Measurements from ENCODE around the gene ARID1B. TPM values are rescaled to one million over a fixed set of nuclear protein-coding genes. Genes with fewer than 3 reads are reported as not detected.

Gene ARID1B
- total RNA-seq, 6 experiments from 2014 or later: 23.2 to 35.3 (median 30.7) TPM

DNA sequence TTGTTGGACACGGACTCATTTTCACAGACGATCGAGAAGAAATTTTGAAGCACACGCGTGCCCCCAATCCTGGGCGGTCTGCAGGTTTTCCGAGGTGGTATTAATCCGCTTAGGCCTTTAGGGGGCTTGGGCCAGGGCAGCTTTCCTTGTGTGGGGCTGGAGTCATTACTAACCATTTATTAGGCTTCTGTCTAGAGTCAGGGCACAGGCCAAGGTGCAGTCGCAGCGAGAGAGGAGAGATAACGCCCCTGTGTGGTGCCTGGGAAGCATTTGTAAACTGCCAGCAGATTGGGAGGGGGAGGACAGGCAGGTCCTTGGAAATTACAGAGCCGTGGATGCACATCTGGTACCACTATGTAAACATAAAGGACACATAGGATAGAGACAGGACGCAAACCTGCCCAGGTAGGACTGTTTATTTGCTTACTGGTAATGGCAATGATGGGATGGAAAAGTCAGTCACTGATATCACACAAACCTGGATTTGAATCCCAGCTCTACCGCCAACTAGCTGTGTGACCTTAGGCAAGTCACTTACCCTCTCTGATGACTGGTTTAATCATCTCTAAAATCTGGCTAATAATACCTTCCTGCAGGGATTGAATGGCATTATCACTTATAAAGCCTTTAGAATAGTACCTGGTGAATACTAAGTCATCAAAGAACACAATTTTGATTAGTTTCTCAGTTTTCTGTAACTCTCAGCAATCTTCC lies 469.8 kb downstream of the ARID1B start:
- Histone ChIP-seq H3K27ac (no peak overlapping the region), H3K4me3 (no peak overlapping the region), H3K27me3 (no peaks in the 10 kb centered on the region), H3K9me3 (no peaks in the 10 kb centered on the region), H3K36me3 (no peaks in the 10 kb centered on the region), H3K4me1 (no peaks in the 10 kb centered on the region)
- intact Hi-C loops (cut with DNase I): no loop called here
- TF ChIP-seq, protein P1, sequence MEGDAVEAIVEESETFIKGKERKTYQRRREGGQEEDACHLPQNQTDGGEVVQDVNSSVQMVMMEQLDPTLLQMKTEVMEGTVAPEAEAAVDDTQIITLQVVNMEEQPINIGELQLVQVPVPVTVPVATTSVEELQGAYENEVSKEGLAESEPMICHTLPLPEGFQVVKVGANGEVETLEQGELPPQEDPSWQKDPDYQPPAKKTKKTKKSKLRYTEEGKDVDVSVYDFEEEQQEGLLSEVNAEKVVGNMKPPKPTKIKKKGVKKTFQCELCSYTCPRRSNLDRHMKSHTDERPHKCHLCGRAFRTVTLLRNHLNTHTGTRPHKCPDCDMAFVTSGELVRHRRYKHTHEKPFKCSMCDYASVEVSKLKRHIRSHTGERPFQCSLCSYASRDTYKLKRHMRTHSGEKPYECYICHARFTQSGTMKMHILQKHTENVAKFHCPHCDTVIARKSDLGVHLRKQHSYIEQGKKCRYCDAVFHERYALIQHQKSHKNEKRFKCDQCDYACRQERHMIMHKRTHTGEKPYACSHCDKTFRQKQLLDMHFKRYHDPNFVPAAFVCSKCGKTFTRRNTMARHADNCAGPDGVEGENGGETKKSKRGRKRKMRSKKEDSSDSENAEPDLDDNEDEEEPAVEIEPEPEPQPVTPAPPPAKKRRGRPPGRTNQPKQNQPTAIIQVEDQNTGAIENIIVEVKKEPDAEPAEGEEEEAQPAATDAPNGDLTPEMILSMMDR (IDR thresholded peaks at IDR 0.05): no peak
- no peak for TF ChIP-seq POLR2A (IDR thresholded peaks at IDR 0.05)
- ATAC-seq (no peak), DNase-seq (no peak)
- WGBS (ENCODE audit: insufficient coverage, low coverage, low lambda C conversion rate, missing lambda C conversion rate): 77% methylated on average over 13 of the region's 14 CpGs

DNA sequence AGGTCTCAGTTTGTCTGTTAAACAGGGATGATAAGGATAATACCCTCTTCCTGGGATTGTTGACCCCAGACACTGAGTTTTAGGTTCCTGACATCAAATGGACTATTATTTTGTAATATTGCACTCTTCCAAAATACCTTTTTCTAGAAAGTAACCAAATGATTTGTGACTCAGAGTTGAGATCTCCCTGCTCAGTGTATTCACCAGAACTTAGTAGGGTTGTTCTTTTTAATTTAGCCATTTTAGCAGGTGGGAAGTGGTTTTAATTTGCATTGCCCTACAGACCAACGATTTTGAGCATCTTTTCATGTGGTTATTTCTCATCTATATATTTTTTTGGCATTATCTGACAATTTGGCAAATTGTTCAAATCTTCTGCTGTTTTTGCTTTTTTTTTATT lies 471.1 kb downstream of the ARID1B start:
- Histone ChIP-seq H3K36me3 (no peaks in the 10 kb centered on the region), H3K4me1 (no peaks in the 10 kb centered on the region), H3K4me3 (no peak overlapping the region), H3K27me3 (no peaks in the 10 kb centered on the region), H3K27ac (no peak overlapping the region), H3K9me3 (no peaks in the 10 kb centered on the region)
- DNase-seq (no peak), ATAC-seq (no peak)
- no peak for TF ChIP-seq POLR2A (IDR thresholded peaks at IDR 0.05)
- TF ChIP-seq, protein P1 (IDR thresholded peaks at IDR 0.05): no peak
- 14% methylated on average over 1 of the region's 1 CpG for WGBS (ENCODE audit: insufficient coverage, low coverage, low lambda C conversion rate, missing lambda C conversion rate)
- intact Hi-C loops (cut with DNase I): no loop called here

DNA sequence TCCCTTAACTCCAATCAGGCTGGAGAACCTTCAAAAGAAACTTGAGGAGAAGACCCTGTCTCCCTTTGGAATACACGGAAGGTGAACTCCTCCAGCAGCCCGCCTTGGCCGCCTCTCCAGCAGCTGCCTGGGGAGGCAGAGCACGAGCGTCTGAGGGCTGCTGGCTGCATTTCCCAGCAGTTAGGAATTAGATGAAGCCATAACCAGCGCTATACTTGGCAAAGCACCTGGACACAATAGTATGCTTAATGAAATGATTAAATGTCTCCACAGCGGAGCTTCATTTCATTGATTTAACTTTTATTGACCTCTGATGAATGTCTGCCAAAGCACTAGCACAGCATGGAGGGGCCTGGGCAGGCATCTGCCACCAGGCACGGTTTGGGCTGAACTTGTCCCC lies 472.6 kb downstream of the ARID1B start:
- no peaks in the 10 kb centered on the region for H3K9me3 ChIP-seq
- DNase-seq: no peak

DNA sequence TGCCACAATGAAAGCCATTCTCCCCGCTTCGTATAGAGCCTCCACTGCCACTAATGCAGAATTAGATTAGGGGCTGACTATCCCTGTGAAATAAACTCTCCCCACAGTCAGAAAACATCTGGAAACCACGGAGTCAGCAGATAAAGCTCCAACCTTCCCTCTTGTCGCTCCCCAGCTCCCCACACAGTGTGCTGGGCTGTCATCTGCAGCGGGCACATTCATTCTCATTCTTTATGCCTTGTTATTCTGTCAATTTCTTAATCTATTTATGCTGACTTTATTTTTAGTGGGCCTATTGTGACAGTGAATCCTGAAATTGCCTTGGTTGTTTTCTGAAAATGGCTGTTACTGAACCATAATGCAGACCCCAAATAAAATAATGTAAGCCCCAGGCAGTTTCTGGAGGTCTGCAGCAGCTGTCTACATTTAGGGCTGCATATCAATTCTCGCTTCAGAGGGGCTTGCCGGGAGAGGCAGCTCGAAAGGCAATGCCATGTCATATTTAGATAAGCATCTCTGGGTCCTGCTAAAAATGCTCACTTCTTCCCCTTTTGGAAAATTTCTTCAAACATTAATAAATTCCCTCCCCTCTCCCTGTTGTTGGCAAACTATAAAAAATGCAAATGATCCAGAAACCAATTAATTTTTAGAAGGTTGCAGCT lies 474.5 kb downstream of the ARID1B start:
- no peak for TF ChIP-seq POLR2A (IDR thresholded peaks at IDR 0.05)
- TF ChIP-seq, protein P1 (IDR thresholded peaks at IDR 0.05): no peak
- intact Hi-C loops (cut with DNase I): no loop called here
- Histone ChIP-seq H3K4me1 (no peaks in the 10 kb centered on the region), H3K9me3 (no peaks in the 10 kb centered on the region), H3K36me3 (no peaks in the 10 kb centered on the region), H3K27me3 (no peaks in the 10 kb centered on the region), H3K4me3 (no peak overlapping the region), H3K27ac (no peak overlapping the region)
- ATAC-seq (no peak), DNase-seq (no peak)
- WGBS (ENCODE audit: insufficient coverage, low coverage, low lambda C conversion rate, missing lambda C conversion rate): 61% methylated on average over 5 of the region's 8 CpGs

More for the DNA sequence above, 472.6 kb downstream of the ARID1B start:
- 35% methylated on average over 5 of the region's 8 CpGs for WGBS (ENCODE audit: insufficient coverage, low coverage, low lambda C conversion rate, missing lambda C conversion rate)
- no peak overlapping the region for H3K4me3 ChIP-seq
- intact Hi-C loops (cut with DNase I): no loop called here
- H3K4me1 ChIP-seq: no peaks in the 10 kb centered on the region
- H3K27me3 ChIP-seq: no peaks in the 10 kb centered on the region
- H3K27ac ChIP-seq: no peak overlapping the region
- ATAC-seq: peak in 2 of 4 donors; percentile 25 to 51
- no peak for TF ChIP-seq POLR2A (IDR thresholded peaks at IDR 0.05)
- no peaks in the 10 kb centered on the region for H3K36me3 ChIP-seq

DNA sequence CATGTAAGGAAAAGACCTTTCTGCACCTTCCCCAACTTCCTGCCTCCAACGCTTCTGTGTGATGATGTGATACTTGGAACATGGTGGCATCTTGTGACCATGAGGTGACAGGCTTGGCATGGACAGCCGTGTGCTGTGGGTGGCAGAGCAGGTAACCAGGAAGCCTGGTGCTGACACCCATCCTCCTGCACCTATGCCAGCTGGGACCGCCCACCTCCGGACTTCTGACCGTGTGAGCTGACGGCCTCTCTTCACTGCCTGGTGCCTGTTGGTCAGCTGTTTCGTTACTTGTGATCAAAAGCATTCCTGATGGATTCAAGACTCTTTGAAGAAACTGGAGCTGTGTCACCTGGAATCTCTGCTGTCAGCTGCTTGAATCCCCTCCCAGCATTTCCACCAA lies 475.8 kb downstream of the ARID1B start:
- TF ChIP-seq, protein P1 (IDR thresholded peaks at IDR 0.05): no peak
- TF ChIP-seq POLR2A (IDR thresholded peaks at IDR 0.05): no peak
- ATAC-seq (no peak), DNase-seq (no peak)
- Histone ChIP-seq H3K4me3 (no peak overlapping the region), H3K27me3 (no peaks in the 10 kb centered on the region), H3K27ac (no peak overlapping the region), H3K4me1 (no peaks in the 10 kb centered on the region), H3K36me3 (no peaks in the 10 kb centered on the region), H3K9me3 (no peaks in the 10 kb centered on the region)
- 73% methylated on average over 4 of the region's 7 CpGs for WGBS (ENCODE audit: insufficient coverage, low coverage, low lambda C conversion rate, missing lambda C conversion rate)
- intact Hi-C loops (cut with DNase I): no loop called here
